ENCODE measurements around the gene ZNF467. TPM values are rescaled to one million over a fixed set of nuclear protein-coding genes. Genes with fewer than 3 reads are reported as not detected.
A peak's percentile ranks its signal among the peaks of the same experiment; 100 is the strongest.

The ZNF467 gene
- total RNA-seq, result 10 to 100 TPM in 1 of 2 donors, 1 to 10 TPM in 1; 3.2 to 11.0 TPM

GRCh38 chr7:149773446-149774236 lies at the start of gene ZNF467:
ZNF467 (minus strand) TSS chr7:149773588; CDS start chr7:149771032, 2,556 bp downstream.
- no peaks in the 10 kb centered on the region for H3K27me3 ChIP-seq
- peaks cover 0 to 51% of the 10 kb centered on the region in 2 donors for H3K4me1 ChIP-seq
- peak within 1 kb of the TSS; percentile 64 to 77 for H3K27ac ChIP-seq
- H3K4me3 ChIP-seq, result peak within 1 kb of the TSS; percentile 53 to 77
- H3K9me3 ChIP-seq, result no peaks in the 10 kb centered on the region
- peak; percentile 64 for DNase-seq (ENCODE audit: low spot score)
- TF ChIP-seq CTCF (IDR thresholded peaks at IDR 0.05), result no peak
- no peaks in the 10 kb centered on the region for H3K36me3 ChIP-seq

- no peak for DNase-seq (ENCODE audit: low spot score)
- Histone ChIP-seq H3K4me1 (no peaks in the 10 kb centered on the region), H3K9me3 (no peaks in the 10 kb centered on the region), H3K4me3 (no peak overlapping the region), H3K27me3 (no peaks in the 10 kb centered on the region), H3K36me3 (no peaks in the 10 kb centered on the region), H3K27ac (no peak overlapping the region)
- TF ChIP-seq CTCF (IDR thresholded peaks at IDR 0.05), result no peak
These were observed 49.1 kb upstream of the ZNF467 start for GRCh38 chr7:149822353-149822943.

GRCh38 chr7:149821191-149822148 lies 48.1 kb upstream of the ZNF467 start:
- no peaks in the 10 kb centered on the region for H3K9me3 ChIP-seq
- no peak overlapping the region for H3K27ac ChIP-seq
- H3K27me3 ChIP-seq, result no peaks in the 10 kb centered on the region
- no peak overlapping the region for H3K4me3 ChIP-seq
- no peak for TF ChIP-seq CTCF (IDR thresholded peaks at IDR 0.05)
- no peaks in the 10 kb centered on the region for H3K4me1 ChIP-seq
- no peak for DNase-seq (ENCODE audit: low spot score)
- no peaks in the 10 kb centered on the region for H3K36me3 ChIP-seq

GRCh38 chr7:149820622-149821190 lies 47.3 kb upstream of the ZNF467 start:
- no peak for TF ChIP-seq CTCF (IDR thresholded peaks at IDR 0.05)
- H3K27ac ChIP-seq, result no peak overlapping the region
- H3K36me3 ChIP-seq, result no peaks in the 10 kb centered on the region
- H3K9me3 ChIP-seq, result no peaks in the 10 kb centered on the region
- H3K4me1 ChIP-seq, result no peaks in the 10 kb centered on the region
- H3K27me3 ChIP-seq, result no peaks in the 10 kb centered on the region
- DNase-seq (ENCODE audit: low spot score), result no peak
- no peak overlapping the region for H3K4me3 ChIP-seq

GRCh38 chr7:149819961-149820340 lies 46.6 kb upstream of the ZNF467 start:
- no peak for DNase-seq (ENCODE audit: low spot score)
- no peaks in the 10 kb centered on the region for H3K9me3 ChIP-seq
- no peaks in the 10 kb centered on the region for H3K4me1 ChIP-seq
- no peaks in the 10 kb centered on the region for H3K36me3 ChIP-seq
- H3K4me3 ChIP-seq, result no peak overlapping the region
- no peaks in the 10 kb centered on the region for H3K27me3 ChIP-seq
- TF ChIP-seq CTCF (IDR thresholded peaks at IDR 0.05), result no peak
- no peak overlapping the region for H3K27ac ChIP-seq

All from right atrium auricular region (tissue), 2 donors.